Effector memory CD4-positive, alpha-beta T cell (primary cell): ENCODE data around the gene LARGE2.
A peak's percentile ranks its signal among the peaks of the same experiment; 100 is the strongest.

Source experiments
- DNase-seq, 3 donors: peaks; one replicate each; pipeline ENCODE4 v3.0.0-alpha.2; 2020
- H3K27ac ChIP-seq: 2 replicates; pipeline ENCODE4 v1.7.0; 2013; ENCODE audit warnings: mild to moderate bottlenecking, low read length, moderate library complexity; ENCODE audit not compliant: insufficient read depth, poor library complexity, severe bottlenecking
- H3K27me3 ChIP-seq: replicated peaks from 2 replicates; pipeline ENCODE4 v1.7.0; 2013; ENCODE audit warnings: mild to moderate bottlenecking, low read length; ENCODE audit not compliant: insufficient read depth, control insufficient read depth, poor library complexity, severe bottlenecking
- H3K36me3 ChIP-seq: 2 replicates; pipeline ENCODE4 v1.7.0; 2013; ENCODE audit warnings: mild to moderate bottlenecking, low read length, moderate library complexity; ENCODE audit not compliant: control insufficient read depth, insufficient read depth
- H3K4me1 ChIP-seq: 2 replicates; pipeline ENCODE4 v1.7.0; 2013; ENCODE audit warnings: low read length, mild to moderate bottlenecking; ENCODE audit not compliant: control insufficient read depth, insufficient read depth, poor library complexity, severe bottlenecking
- H3K4me3 ChIP-seq: 2 replicates; pipeline ENCODE4 v1.7.0; 2013; ENCODE audit warnings: low read length, low read depth, mild to moderate bottlenecking; ENCODE audit not compliant: insufficient read depth, poor library complexity, severe bottlenecking
- H3K9me3 ChIP-seq: 2 replicates; pipeline ENCODE4 v1.7.0; 2013; ENCODE audit warnings: mild to moderate bottlenecking, low read length, moderate library complexity; ENCODE audit not compliant: control insufficient read depth
- total RNA-seq, 3 donors: gene quantifications; one replicate each; lab custom pipeline; 2026; lab: John Stamatoyannopoulos, UW

LARGE2 gene
- total RNA-seq = 8.3 to 8.8 (median 8.4) reads per million in 3 donors

GRCh38 chr11:45922425-45923082, at the start of gene LARGE2:
Gene LARGE2, plus strand, starts transcription at chr11:45922656. Its CDS starts 227 bp downstream, at chr11:45922883.
- Histone ChIP-seq H3K9me3 (no peaks in the 10 kb centered on the region), H3K4me1 (peaks cover 31% of the 10 kb centered on the region), H3K27ac (peak within 1 kb of the TSS; percentile 37), H3K36me3 (no peaks in the 10 kb centered on the region), H3K4me3 (peak within 1 kb of the TSS; percentile 66), H3K27me3 (no peaks in the 10 kb centered on the region)
- peak in 2 of 3 donors; percentile 17 to 20 for DNase-seq

- no peak for DNase-seq
- no peak overlapping the region for H3K27ac ChIP-seq
- no peaks in the 10 kb centered on the region for H3K27me3 ChIP-seq
- peaks cover 69% of the 10 kb centered on the region for H3K36me3 ChIP-seq
- H3K4me3 ChIP-seq = no peak overlapping the region
- no peaks in the 10 kb centered on the region for H3K4me1 ChIP-seq
- no peaks in the 10 kb centered on the region for H3K9me3 ChIP-seq
These were observed 46.1 kb upstream of the LARGE2 start for GRCh38 chr11:45876401-45876800.

- H3K4me1 ChIP-seq = no peaks in the 10 kb centered on the region
- H3K27ac ChIP-seq = no peak overlapping the region
- peaks cover 66% of the 10 kb centered on the region for H3K36me3 ChIP-seq
- no peak for DNase-seq
- H3K27me3 ChIP-seq = no peaks in the 10 kb centered on the region
- no peak overlapping the region for H3K4me3 ChIP-seq
- H3K9me3 ChIP-seq = no peaks in the 10 kb centered on the region
These were observed 45.2 kb upstream of the LARGE2 start for GRCh38 chr11:45877221-45877620.

- Histone ChIP-seq H3K9me3 (no peaks in the 10 kb centered on the region), H3K36me3 (peaks cover 62% of the 10 kb centered on the region), H3K4me1 (no peaks in the 10 kb centered on the region), H3K4me3 (no peak overlapping the region), H3K27ac (no peak overlapping the region), H3K27me3 (no peaks in the 10 kb centered on the region)
- no peak for DNase-seq
These were observed 44.6 kb upstream of the LARGE2 start for GRCh38 chr11:45877845-45878244.

GRCh38 chr11:45879803-45880686, 42.4 kb upstream of the LARGE2 start:
- no peaks in the 10 kb centered on the region for H3K9me3 ChIP-seq
- H3K4me3 ChIP-seq = no peak overlapping the region
- no peak for DNase-seq
- H3K27me3 ChIP-seq = no peaks in the 10 kb centered on the region
- H3K27ac ChIP-seq = no peak overlapping the region
- H3K36me3 ChIP-seq = peaks cover 52% of the 10 kb centered on the region
- H3K4me1 ChIP-seq = peaks cover 3% of the 10 kb centered on the region

GRCh38 chr11:45880772-45881570, 41.5 kb upstream of the LARGE2 start:
- Histone ChIP-seq H3K9me3 (no peaks in the 10 kb centered on the region), H3K4me3 (no peak overlapping the region), H3K4me1 (peaks cover 9% of the 10 kb centered on the region), H3K27me3 (no peaks in the 10 kb centered on the region), H3K36me3 (peaks cover 49% of the 10 kb centered on the region), H3K27ac (no peak overlapping the region)
- no peak for DNase-seq

GRCh38 chr11:45881708-45882368, 40.6 kb upstream of the LARGE2 start:
- Histone ChIP-seq H3K4me1 (peaks cover 11% of the 10 kb centered on the region), H3K9me3 (no peaks in the 10 kb centered on the region), H3K27me3 (no peaks in the 10 kb centered on the region), H3K36me3 (peaks cover 42% of the 10 kb centered on the region), H3K27ac (no peak overlapping the region), H3K4me3 (no peak overlapping the region)
- no peak for DNase-seq

- Histone ChIP-seq H3K27me3 (no peaks in the 10 kb centered on the region), H3K27ac (no peak overlapping the region), H3K36me3 (peaks cover 21% of the 10 kb centered on the region), H3K9me3 (no peaks in the 10 kb centered on the region), H3K4me1 (peaks cover 11% of the 10 kb centered on the region), H3K4me3 (no peak overlapping the region)
- DNase-seq = no peak
These were observed 37.8 kb upstream of the LARGE2 start for GRCh38 chr11:45884596-45885185.

- Histone ChIP-seq H3K4me3 (peak within 1 kb of the TSS; percentile 52), H3K27ac (no peak within 1 kb of the TSS), H3K4me1 (peaks cover 11% of the 10 kb centered on the region), H3K36me3 (peaks cover 15% of the 10 kb centered on the region), H3K9me3 (no peaks in the 10 kb centered on the region), H3K27me3 (no peaks in the 10 kb centered on the region)
- peak; percentile 31 to 41 (median 33) for DNase-seq
These were observed 37.1 kb upstream of the LARGE2 start, which contains the start of gene MAPK8IP1 for GRCh38 chr11:45885274-45885920. Gene MAPK8IP1, plus strand, starts transcription at chr11:45885651. Its CDS starts 170 bp downstream, at chr11:45885821.
